ENCODE measurements around the gene GGTLC1.
"Not testable (repeated sequence)": the region's sequence is repeated elsewhere in the genome, so short reads cannot be mapped to it uniquely, and the experiment has no call there.

The GGTLC1 gene

DNA sequence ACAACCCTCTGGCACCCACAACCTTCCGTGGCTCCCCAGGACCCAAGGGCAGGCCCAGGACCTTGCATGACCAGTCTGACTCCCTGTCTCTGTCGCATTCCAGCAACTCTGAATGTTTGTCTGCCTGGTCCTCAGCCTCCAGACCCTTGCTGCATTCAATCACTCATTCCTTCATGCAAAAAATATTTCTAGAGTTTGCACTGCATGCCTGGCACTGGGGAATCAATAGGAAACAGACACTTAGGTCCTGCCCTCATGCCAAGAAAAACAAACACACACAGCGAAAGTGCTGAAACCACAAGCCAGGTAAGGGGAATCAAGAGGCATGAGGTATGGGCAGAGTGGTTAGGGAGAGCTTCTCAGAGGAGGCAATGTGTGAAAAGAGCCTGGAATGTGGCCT lies 1.9 kb downstream of the GGTLC1 start:
- not testable (repeated sequence) for H3F3A ChIP-seq (ENCODE audit: low read depth); H3K4me1 ChIP-seq (ENCODE audit: insufficient read depth, low read length, poor library complexity, severe bottlenecking); H3K9me2 ChIP-seq (replicated peaks; ENCODE audit: low read depth, low read length); H3K27me3 ChIP-seq (ENCODE audit: insufficient read depth, low read length, poor library complexity, severe bottlenecking); H3K9me3 ChIP-seq (ENCODE audit: insufficient read depth, low read depth, low read length); H3K79me2 ChIP-seq (ENCODE audit: insufficient read depth, low read length); H2AFZ ChIP-seq (ENCODE audit: low read length); H3K4me3 ChIP-seq (ENCODE audit: low read length, poor library complexity, severe bottlenecking); H3K36me3 ChIP-seq (ENCODE audit: insufficient read depth, low read length); H4K20me1 ChIP-seq (ENCODE audit: insufficient read depth, low read length, poor library complexity, severe bottlenecking); H3K4me2 ChIP-seq (ENCODE audit: low read depth, low read length, poor library complexity, severe bottlenecking); H3K9ac ChIP-seq (ENCODE audit: low read depth, low read length, poor library complexity, severe bottlenecking)

DNA sequence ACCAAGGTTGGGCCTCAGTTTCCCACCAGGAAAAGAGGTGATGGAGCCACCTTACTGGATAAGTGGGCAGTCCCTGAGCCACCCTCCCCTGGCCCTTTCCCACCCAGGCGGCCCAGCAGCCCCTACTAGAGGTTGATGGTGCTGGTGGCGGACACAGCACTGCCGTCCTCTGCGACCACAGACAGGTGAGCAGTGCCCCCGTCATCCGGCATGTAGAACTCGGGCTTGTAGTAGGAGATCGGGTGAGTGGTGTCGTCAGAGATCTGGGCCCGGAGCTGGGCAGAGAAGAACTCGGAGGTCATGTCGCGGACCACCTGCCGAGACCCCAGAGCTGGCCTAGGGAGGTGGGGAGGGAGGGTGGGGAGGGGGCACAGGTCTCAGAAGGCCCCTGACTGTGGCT lies 2.3 kb downstream of the GGTLC1 start:
- not testable (repeated sequence) for H3K27me3 ChIP-seq (ENCODE audit: insufficient read depth, low read length, poor library complexity, severe bottlenecking); H3K79me2 ChIP-seq (ENCODE audit: insufficient read depth, low read length); H3K9me2 ChIP-seq (replicated peaks; ENCODE audit: low read depth, low read length); H3F3A ChIP-seq (ENCODE audit: low read depth); H3K36me3 ChIP-seq (ENCODE audit: insufficient read depth, low read length); H3K4me3 ChIP-seq (ENCODE audit: low read length, poor library complexity, severe bottlenecking); H3K4me2 ChIP-seq (ENCODE audit: low read depth, low read length, poor library complexity, severe bottlenecking); H4K20me1 ChIP-seq (ENCODE audit: insufficient read depth, low read length, poor library complexity, severe bottlenecking); H3K9ac ChIP-seq (ENCODE audit: low read depth, low read length, poor library complexity, severe bottlenecking); H3K4me1 ChIP-seq (ENCODE audit: insufficient read depth, low read length, poor library complexity, severe bottlenecking); H3K9me3 ChIP-seq (ENCODE audit: insufficient read depth, low read depth, low read length); H2AFZ ChIP-seq (ENCODE audit: low read length)

DNA sequence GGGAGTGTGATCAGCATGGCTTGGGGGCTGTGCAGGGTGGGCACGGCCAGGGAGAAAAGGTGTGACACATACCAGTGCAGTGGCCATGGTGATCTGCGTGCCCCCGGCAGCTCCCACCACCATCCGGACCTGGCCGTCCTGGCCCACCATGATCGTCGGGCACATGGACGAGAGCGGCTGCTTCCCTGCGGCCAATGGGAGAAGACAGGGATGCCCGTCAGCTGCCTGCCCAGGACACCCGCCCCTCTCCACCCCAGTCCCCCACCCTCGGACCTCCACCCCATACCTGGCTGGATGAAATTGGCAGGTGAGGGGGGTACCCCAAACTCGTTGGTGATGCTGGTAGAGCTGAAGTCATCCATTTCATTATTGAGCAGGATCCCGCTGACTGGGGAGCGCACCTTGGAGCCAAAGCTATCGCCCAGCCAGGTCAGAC lies 2.8 kb downstream of the GGTLC1 start:
- H2AFZ ChIP-seq (ENCODE audit: low read length); H3K4me2 ChIP-seq (ENCODE audit: low read depth, low read length, poor library complexity, severe bottlenecking); H3K9ac ChIP-seq (ENCODE audit: low read depth, low read length, poor library complexity, severe bottlenecking); H3K79me2 ChIP-seq (ENCODE audit: insufficient read depth, low read length); H3K36me3 ChIP-seq (ENCODE audit: insufficient read depth, low read length); H3K27me3 ChIP-seq (ENCODE audit: insufficient read depth, low read length, poor library complexity, severe bottlenecking); H3K9me3 ChIP-seq (ENCODE audit: insufficient read depth, low read depth, low read length); H3K9me2 ChIP-seq (replicated peaks; ENCODE audit: low read depth, low read length); H4K20me1 ChIP-seq (ENCODE audit: insufficient read depth, low read length, poor library complexity, severe bottlenecking); H3K4me1 ChIP-seq (ENCODE audit: insufficient read depth, low read length, poor library complexity, severe bottlenecking); H3F3A ChIP-seq (ENCODE audit: low read depth); H3K4me3 ChIP-seq (ENCODE audit: low read length, poor library complexity, severe bottlenecking): not testable (repeated sequence)

DNA sequence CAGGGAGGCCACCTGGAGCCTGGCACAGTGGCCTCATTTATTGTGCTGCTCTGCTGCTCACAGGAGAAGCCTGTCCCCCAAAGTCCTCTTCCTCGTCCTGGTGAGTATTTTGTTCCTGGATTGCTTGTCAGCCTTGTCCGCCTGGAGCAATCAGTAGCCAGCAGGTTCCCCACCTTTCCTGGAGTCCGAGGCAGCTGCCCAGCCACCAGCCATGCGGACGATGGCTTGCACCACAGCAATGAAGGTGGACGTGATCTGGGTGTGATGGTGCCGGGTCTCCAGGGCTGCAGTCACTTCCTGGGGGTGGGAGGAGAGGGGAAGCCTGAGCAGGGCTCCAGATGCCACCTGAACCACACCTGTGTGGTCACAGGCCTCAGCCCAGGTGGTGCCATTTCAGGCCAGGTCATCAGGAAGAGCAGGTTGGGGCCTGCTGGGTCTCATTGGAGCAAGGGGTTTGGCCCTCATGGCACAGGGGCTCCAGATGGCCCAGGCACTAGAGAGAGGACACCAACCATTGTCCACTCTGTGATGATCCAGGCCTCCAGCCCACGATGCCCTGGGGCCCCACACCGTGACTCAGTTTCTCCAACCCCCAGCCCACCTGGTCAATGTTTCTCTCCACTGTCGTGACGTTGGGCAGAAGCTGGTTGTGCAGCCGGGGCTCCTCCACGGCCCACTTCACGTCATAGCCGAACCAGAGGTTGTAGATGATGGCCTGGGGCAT lies 3.4 kb downstream of the GGTLC1 start:
- not testable (repeated sequence) for H3K79me2 ChIP-seq (ENCODE audit: insufficient read depth, low read length); H2AFZ ChIP-seq (ENCODE audit: low read length); H3F3A ChIP-seq (ENCODE audit: low read depth); H3K9me2 ChIP-seq (replicated peaks; ENCODE audit: low read depth, low read length); H3K4me3 ChIP-seq (ENCODE audit: low read length, poor library complexity, severe bottlenecking); H3K9ac ChIP-seq (ENCODE audit: low read depth, low read length, poor library complexity, severe bottlenecking); H3K36me3 ChIP-seq (ENCODE audit: insufficient read depth, low read length); H4K20me1 ChIP-seq (ENCODE audit: insufficient read depth, low read length, poor library complexity, severe bottlenecking); H3K9me3 ChIP-seq (ENCODE audit: insufficient read depth, low read depth, low read length); H3K4me1 ChIP-seq (ENCODE audit: insufficient read depth, low read length, poor library complexity, severe bottlenecking); H3K27me3 ChIP-seq (ENCODE audit: insufficient read depth, low read length, poor library complexity, severe bottlenecking); H3K4me2 ChIP-seq (ENCODE audit: low read depth, low read length, poor library complexity, severe bottlenecking)

- H3K4me3 ChIP-seq (ENCODE audit: low read length, poor library complexity, severe bottlenecking); H3K27me3 ChIP-seq (ENCODE audit: insufficient read depth, low read length, poor library complexity, severe bottlenecking); H3K36me3 ChIP-seq (ENCODE audit: insufficient read depth, low read length); H3F3A ChIP-seq (ENCODE audit: low read depth); H4K20me1 ChIP-seq (ENCODE audit: insufficient read depth, low read length, poor library complexity, severe bottlenecking); H3K9ac ChIP-seq (ENCODE audit: low read depth, low read length, poor library complexity, severe bottlenecking); H3K9me2 ChIP-seq (replicated peaks; ENCODE audit: low read depth, low read length); H3K79me2 ChIP-seq (ENCODE audit: insufficient read depth, low read length); H3K9me3 ChIP-seq (ENCODE audit: insufficient read depth, low read depth, low read length); H3K4me2 ChIP-seq (ENCODE audit: low read depth, low read length, poor library complexity, severe bottlenecking); H3K4me1 ChIP-seq (ENCODE audit: insufficient read depth, low read length, poor library complexity, severe bottlenecking); H2AFZ ChIP-seq (ENCODE audit: low read length): not testable (repeated sequence)
- TF ChIP-seq, protein P1, sequence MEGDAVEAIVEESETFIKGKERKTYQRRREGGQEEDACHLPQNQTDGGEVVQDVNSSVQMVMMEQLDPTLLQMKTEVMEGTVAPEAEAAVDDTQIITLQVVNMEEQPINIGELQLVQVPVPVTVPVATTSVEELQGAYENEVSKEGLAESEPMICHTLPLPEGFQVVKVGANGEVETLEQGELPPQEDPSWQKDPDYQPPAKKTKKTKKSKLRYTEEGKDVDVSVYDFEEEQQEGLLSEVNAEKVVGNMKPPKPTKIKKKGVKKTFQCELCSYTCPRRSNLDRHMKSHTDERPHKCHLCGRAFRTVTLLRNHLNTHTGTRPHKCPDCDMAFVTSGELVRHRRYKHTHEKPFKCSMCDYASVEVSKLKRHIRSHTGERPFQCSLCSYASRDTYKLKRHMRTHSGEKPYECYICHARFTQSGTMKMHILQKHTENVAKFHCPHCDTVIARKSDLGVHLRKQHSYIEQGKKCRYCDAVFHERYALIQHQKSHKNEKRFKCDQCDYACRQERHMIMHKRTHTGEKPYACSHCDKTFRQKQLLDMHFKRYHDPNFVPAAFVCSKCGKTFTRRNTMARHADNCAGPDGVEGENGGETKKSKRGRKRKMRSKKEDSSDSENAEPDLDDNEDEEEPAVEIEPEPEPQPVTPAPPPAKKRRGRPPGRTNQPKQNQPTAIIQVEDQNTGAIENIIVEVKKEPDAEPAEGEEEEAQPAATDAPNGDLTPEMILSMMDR (conservative IDR thresholded peaks at IDR 0.05; ENCODE audit: low read length), result peak; percentile 20; the same call in 1 of the 2 replicates
These were observed 4.0 kb downstream of the GGTLC1 start for GRCh38 chr20:23984476-23985023.

- H3K9me2 ChIP-seq (replicated peaks; ENCODE audit: low read depth, low read length); H3K4me3 ChIP-seq (ENCODE audit: low read length, poor library complexity, severe bottlenecking); H3K27me3 ChIP-seq (ENCODE audit: insufficient read depth, low read length, poor library complexity, severe bottlenecking); H3K79me2 ChIP-seq (ENCODE audit: insufficient read depth, low read length); H3K36me3 ChIP-seq (ENCODE audit: insufficient read depth, low read length); H3K9me3 ChIP-seq (ENCODE audit: insufficient read depth, low read depth, low read length); H2AFZ ChIP-seq (ENCODE audit: low read length); H3K9ac ChIP-seq (ENCODE audit: low read depth, low read length, poor library complexity, severe bottlenecking); H3F3A ChIP-seq (ENCODE audit: low read depth); H3K4me1 ChIP-seq (ENCODE audit: insufficient read depth, low read length, poor library complexity, severe bottlenecking); H4K20me1 ChIP-seq (ENCODE audit: insufficient read depth, low read length, poor library complexity, severe bottlenecking); H3K4me2 ChIP-seq (ENCODE audit: low read depth, low read length, poor library complexity, severe bottlenecking): not testable (repeated sequence)
These were observed 6.2 kb downstream of the GGTLC1 start for GRCh38 chr20:23982112-23983018.

Measured in Loucy (cell line).